Measurements from ENCODE around the gene USP40.
A peak's percentile ranks its signal among the peaks of the same experiment; 100 is the strongest.

The USP40 gene

GRCh38 chr2:233456111-233456510 lies 110.5 kb downstream of the USP40 start:
- no peak for DNase-seq (ENCODE audit: low spot score)

GRCh38 chr2:233455491-233455890 lies 111.1 kb downstream of the USP40 start:
- no peak for DNase-seq (ENCODE audit: low spot score)

- DNase-seq (ENCODE audit: low spot score), result no peak
Observed at GRCh38 chr2:233455006-233455405, 111.6 kb downstream of the USP40 start.

GRCh38 chr2:233453916-233454315 lies 112.7 kb downstream of the USP40 start:
- no peak for DNase-seq (ENCODE audit: low spot score)

GRCh38 chr2:233453111-233453915 lies 113.3 kb downstream of the USP40 start:
- no peak for DNase-seq (ENCODE audit: low spot score)

- no peak for DNase-seq (ENCODE audit: low spot score)
Observed at GRCh38 chr2:233451950-233452349, 114.6 kb downstream of the USP40 start.

GRCh38 chr2:233450864-233451575 lies 115.6 kb downstream of the USP40 start:
- no peak for DNase-seq (ENCODE audit: low spot score)

GRCh38 chr2:233449921-233450863 lies 116.4 kb downstream of the USP40 start:
- DNase-seq (ENCODE audit: low spot score), result no peak

GRCh38 chr2:233449081-233449901 lies 117.3 kb downstream of the USP40 start:
- DNase-seq (ENCODE audit: low spot score), result peak; percentile 83

GRCh38 chr2:233448575-233448974 lies 118.0 kb downstream of the USP40 start:
- DNase-seq (ENCODE audit: low spot score), result no peak

- no peak for DNase-seq (ENCODE audit: low spot score)
Observed at GRCh38 chr2:233448220-233448559, 118.4 kb downstream of the USP40 start.

- DNase-seq (ENCODE audit: low spot score), result no peak
Observed at GRCh38 chr2:233447506-233448219, 118.9 kb downstream of the USP40 start.

- no peak for DNase-seq (ENCODE audit: low spot score)
Observed at GRCh38 chr2:233446606-233447305, 119.8 kb downstream of the USP40 start.

GRCh38 chr2:233446121-233446520 lies 120.5 kb downstream of the USP40 start:
- DNase-seq (ENCODE audit: low spot score), result no peak

- no peak for DNase-seq (ENCODE audit: low spot score)
Observed at GRCh38 chr2:233445152-233445830, 121.3 kb downstream of the USP40 start.

- no peak for DNase-seq (ENCODE audit: low spot score)
Observed at GRCh38 chr2:233444501-233444900, 122.1 kb downstream of the USP40 start.

GRCh38 chr2:233443511-233444183 lies 122.9 kb downstream of the USP40 start:
- DNase-seq (ENCODE audit: low spot score), result peak; percentile 70

GRCh38 chr2:233442028-233442310 lies 124.6 kb downstream of the USP40 start:
- DNase-seq (ENCODE audit: low spot score), result no peak

Data from ecto neural progenitor cell (in vitro differentiated cells).